HG03175 (cell line): ENCODE results near the gene DCUN1D2.
"Not testable (repeated sequence)": the region's sequence is repeated elsewhere in the genome, so short reads cannot be mapped to it uniquely, and the experiment has no call there.

Source experiments
- ATAC-seq: cut with Tn5 transposase; IDR thresholded peaks from one replicate; pipeline ENCODE4 v1.9.1; 2021; ENCODE audit warnings: mild to moderate bottlenecking, moderate library complexity; ENCODE audit not compliant: unreplicated experiment

DCUN1D2 gene

DNA sequence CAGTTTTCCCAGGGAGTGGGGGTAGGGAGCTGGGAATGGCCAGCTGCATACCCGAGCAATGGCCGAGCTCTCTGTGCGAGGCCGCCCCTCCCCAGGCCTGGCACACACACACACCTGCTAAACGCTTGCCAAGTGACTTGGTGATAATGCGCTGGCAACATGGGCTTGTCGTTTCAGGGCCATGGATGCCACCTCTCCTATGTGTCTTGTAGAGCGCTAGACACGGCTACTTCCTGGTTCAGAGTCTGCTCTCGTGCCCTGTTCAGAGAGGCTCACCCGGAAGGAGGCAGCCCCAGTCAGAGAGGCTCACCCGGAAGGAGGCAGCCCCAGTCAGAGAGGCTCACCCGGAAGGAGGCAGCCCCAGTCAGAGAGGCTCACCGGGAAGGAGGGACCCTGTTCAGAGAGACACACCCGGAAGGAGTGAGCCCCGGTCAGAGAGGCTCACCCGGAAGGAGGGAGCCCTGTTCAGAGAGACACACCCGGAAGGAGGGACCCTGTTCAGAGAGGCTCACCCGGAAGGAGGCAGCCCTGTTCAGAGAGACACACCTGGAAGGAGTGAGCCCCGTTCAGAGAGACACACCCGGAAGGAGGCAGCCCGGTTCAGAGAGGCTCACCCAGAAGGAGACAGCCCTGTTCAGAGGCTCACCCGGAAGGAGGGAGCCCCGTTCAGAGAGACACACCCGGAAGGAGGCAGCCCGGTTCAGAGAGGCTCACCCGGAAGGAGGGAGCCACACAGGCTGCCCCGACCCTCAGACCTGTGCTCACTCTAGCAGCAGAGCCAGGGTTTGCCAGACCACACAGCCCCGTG is 41.4 kb downstream of the DCUN1D2 start:
- ATAC-seq = no peak

DNA sequence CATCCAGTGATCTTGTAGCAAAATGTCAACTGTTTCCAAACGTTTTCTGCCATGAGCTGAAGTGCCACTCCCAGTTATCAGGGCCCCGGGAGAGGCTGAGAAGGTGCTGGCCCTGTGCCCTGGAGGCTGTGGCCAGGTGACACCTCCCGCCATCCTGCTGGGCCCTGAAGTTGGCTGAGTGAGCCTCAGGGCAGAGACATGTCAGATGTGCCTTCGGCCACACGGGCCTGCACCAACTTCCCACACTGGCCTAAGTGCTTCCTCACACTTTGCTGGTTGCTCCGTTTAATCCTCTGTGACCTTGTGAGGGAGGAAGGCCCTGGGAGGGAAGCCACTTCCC is 42.0 kb downstream of the DCUN1D2 start:
- no peak for ATAC-seq

DNA sequence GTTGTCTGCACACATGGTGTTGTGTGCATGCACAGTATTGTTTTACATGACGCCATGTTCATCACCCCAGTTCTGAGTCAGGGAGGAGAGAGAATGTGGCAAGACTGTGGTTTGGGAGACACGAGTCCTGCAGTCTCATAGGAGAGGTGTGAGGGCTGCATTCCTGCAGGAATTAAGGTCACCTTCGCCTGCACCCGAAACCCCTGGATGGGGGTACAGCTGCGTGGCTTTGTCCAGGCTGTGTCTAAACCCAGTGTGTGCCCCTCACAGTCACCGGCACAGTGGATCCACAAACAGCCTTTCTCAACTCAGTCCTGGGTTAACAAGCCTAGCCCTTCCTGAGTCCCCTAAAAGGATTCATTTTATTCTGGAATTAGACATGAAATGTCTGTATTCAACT is 42.9 kb downstream of the DCUN1D2 start:
- ATAC-seq = no peak

DNA sequence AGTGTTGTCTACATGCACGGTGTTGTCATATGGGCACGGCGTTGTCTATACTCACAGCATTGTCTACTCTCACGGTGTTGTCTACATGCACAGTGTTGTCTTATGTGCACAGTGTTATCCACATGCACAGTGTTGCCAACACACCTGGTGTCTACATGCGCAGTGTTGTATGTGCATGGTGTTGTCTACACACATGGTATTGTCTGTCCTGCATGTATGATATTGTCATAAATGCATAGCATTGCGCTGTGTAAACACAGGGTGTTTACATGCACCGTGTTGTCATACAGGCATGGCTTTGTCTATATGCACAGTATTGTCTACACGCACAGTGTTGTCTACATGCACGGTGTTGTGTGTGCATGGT is 44.0 kb downstream of the DCUN1D2 start:
- ATAC-seq = no peak

DNA sequence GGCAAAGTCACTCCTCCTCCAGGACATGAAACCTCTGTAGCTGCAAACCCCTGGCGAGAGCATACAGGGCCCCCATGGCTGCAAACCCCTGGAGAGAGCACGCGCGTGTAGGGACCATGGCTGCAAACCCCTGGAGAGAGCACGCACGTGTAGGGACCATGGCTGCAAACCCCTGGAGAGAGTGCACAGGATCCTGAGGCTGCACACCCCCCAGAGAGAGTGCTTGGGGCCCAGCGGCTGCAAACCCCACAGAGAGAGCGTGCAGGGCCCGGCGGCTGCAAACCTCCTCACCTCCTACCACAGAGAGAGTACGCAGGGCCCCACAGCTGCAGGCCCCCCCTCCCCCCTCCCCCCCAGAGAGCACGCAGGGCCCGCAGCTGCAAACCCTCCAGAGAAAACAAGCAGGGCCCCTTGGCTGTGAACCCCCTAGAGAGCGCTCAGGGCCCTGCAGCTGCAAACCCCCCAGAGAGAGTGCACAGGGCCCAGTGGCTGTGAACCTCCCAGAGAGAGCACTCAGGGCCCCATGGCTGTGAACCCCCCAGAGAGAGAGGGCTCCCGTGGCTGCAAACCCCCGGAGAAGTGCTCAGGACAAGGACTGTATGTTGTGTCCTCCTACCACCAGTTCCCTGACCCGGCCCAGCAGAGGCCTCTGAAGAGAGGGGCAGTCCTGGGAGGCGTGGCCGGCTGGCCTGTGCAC is 44.6 kb downstream of the DCUN1D2 start:
- peak; percentile 49 for ATAC-seq

DNA sequence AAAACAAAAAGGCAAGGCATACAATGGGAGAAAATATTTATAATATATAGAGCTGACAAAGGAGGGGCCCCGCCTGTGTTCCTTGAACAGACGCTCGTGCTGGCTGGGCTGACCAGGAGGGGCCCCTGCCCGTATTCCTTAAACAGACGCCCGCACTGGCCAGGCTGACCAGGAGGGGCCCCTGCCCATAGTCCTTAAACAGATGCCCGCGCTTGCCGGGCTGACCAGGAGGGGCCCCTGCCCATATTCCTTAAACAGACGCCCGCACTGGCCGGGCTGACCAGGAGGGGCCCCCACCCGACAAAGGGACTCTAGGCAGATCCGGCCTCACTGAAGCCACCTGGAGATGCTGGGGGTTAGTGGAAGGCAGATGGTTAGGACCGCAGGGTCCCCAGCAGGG is 46.5 kb downstream of the DCUN1D2 start:
- ATAC-seq = no peak

DNA sequence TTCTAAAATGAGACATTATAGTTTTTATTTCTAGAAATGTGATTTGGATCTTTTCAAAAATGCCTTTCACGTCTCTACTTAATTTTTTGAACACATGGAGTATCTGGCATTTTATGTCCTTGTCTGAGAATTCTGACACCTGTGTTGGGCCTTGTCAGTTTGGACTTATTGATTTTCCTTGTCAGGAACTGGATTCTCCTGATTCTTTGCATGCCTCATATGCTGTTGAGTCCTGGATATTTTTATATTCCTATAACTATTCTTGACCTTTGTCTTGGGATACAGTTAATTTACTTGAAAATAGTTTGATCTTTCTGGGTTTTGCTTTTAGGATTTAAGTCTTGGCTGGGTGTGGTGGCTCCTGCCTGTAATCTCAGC is 47.5 kb downstream of the DCUN1D2 start:
- no peak for ATAC-seq

DNA sequence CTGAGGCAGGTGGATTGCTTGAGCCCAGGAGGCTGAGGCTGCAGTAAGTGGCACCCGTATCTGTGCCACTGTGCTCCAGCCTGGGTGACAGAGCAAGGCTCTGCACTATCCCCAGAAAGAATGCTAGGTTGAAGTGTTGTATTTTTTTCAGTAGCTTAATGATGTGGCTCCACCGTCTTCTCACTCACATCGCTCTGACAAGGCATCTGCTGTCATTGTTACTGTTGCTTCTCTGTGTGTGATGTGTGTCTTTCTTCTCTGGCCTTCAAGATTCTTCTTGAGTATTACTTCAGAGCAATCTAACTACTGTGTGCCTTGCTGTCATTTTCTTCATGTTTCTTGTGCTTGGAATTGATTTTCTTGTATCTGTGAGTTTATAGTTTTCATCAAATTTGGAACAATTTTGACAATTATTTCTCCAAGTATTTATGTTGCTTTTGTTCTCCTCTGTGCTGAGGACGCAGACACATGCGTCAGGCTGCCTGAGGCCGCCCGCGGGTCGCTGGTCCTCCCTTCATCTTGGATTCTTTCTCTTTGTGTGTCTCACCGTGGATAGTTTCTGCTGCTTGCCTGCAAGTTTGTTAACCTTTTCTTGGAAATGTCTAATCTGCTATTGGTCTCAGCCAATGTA is 48.0 kb downstream of the DCUN1D2 start:
- ATAC-seq = no peak

DNA sequence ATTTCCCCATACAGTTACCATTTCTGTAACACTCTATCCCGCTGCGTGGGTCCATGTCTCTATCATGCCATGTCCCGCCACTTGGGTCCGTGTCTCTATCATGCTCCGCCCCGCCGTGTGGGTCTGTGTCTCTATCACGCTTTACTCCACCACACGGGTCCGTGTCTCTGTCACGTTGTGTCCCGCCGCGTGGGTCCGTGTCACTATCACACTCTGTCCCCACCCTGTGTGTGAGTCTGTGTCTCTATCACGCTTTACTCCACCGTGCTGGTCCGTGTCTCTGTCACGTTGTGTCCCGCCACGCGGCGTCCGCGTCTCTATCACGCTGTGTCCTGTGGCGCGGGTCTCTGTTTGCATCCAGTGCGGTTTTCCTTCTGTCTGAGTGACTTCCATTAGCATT is 48.9 kb downstream of the DCUN1D2 start:
- no peak for ATAC-seq

DNA sequence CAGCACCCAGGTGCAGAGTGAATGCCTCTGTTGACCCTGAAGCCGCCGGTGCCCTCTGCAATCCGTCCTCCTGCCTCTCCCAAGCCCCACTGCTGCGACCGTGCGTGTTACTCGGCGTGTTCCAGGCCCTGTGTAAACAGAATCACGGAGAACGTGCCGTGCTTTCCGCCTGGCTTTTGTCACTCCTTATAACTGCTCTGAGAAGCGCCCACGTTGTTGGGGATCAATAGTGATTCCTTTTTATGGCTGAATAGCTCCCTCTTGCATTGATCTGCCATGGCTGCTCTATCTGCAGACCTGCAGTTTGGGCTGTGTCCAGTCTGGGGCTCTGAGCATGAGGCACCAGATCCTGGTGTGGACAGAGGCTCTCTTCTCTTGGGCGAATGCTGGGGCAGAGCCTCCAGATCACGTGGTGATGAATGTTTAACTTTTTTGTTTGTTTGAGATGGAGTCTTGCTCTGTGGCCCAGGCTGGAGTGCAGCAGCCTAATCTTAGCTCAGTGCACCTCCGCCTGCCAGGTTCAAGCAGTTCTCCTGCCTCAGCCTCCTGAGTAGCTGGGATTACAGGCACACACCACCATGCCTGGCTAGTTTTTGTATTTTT is 53.0 kb downstream of the DCUN1D2 start:
- ATAC-seq = no peak

DNA sequence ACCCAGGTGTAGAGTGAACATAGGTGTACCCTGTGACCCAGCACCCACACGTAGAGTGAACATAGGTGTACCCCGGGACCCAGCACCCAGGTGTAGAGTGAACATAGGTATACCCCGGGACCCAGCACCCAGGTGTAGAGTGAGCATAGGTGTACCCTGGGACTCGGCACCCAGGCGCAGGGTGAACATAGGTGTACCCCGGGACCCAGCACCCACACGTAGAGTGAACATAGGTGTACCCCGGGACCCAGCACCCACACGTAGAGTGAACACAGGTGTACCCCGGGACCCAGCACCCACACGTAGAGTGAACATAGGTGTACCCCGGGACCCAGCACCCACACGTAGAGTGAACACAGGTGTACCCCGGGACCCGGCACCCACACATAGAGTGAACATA is 53.6 kb downstream of the DCUN1D2 start:
- ATAC-seq = not testable (repeated sequence)

DNA sequence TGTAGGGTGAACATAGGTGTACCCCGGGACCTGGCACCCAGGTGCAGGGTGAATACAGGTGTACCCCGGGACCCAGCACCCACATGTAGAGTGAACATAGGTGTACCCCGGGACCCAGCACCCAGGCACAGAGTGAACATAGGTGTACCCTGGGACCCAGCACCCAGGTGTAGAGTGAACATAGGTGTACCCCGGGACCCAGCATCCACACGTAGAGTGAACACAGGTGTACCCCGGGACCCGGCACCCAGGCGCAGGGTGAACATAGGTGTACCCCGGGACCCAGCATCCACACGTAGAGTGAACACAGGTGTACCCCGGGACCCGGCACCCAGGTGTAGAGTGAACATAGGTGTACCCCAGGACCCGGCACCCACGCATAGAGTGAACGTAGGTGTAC is 54.6 kb downstream of the DCUN1D2 start:
- ATAC-seq = not testable (repeated sequence)

DNA sequence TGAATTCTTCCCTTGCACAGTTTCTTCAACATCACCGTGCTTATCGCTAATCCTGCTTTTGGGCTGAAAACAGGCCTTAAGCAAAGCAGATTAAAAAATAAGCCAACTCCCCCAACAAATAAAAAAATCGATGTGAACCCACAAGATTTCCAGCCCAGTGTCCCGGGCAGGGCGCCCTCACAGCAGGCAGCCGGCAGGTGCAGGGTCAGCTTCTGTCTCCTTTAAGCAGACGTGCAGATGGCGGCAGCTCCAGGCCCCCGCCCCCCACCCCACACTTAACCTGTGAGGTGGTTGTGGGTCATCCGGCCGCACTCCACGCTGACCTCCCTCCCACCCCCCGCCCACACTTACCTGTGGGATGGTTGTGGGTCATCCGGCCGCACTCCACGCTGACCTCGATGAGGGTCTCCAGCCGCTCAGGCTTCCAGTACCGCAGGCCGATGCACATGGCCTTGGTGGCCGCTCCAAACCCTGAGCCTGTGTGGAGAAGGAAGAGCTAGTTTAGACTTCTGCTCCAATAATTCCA is 57.1 kb downstream of the DCUN1D2 start:
- ATAC-seq = no peak

DNA sequence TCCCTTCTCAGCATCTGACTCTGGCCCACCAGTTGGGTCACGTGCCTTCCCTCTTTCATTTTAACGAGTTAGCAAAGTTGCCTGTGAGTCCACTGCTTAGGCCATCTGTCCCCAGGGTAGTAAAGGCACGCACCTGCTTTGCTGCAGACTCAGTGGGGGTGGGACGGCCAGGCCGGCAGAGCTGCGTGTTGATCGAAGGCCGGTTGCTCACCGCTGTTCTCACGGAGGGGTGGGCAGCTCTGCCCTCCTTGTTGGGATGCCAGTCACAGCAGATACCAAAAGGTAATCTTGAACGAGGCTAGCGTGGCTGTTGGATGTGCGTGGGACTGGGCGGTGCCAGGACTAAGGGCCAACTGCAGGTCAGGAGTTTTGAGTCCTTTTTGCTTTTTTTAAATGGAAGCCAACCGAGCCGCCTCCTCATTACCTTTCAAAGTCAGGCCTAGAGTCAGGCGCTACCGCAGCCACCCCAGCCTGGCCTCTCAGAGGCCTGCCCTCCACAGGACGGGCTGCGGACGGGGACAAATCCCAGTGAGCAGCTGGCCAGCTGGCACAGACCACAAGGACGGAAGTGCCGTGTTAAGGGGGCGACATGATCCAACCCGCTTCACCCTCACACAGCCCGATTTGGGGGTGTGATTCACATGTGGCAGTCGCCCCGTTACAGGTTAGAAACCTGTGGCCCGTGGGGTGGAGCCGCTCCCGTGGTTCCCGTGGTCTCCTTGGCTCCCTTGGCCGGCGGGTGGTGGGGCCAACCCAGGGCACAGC is 57.8 kb downstream of the DCUN1D2 start:
- no peak for ATAC-seq

DNA sequence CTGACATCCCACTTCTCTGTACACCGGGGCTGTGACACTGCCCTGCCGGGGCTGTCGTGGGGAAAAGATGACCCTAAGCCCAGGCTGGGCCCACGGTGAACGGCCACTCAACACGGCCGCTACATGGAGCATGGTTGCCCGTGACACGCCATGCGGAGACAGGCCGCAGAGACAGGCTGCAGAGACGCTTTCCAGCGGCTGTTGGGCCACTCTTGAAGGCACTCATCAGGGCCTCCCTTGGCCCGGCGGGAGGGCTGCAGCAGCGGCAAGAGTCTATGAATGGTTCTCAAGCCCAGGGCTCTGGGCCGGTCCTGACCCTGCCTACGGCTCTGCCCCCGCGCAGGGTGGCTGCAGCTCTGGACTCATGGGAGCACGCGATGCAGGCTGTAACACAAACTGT is 59.3 kb downstream of the DCUN1D2 start:
- ATAC-seq = no peak

DNA sequence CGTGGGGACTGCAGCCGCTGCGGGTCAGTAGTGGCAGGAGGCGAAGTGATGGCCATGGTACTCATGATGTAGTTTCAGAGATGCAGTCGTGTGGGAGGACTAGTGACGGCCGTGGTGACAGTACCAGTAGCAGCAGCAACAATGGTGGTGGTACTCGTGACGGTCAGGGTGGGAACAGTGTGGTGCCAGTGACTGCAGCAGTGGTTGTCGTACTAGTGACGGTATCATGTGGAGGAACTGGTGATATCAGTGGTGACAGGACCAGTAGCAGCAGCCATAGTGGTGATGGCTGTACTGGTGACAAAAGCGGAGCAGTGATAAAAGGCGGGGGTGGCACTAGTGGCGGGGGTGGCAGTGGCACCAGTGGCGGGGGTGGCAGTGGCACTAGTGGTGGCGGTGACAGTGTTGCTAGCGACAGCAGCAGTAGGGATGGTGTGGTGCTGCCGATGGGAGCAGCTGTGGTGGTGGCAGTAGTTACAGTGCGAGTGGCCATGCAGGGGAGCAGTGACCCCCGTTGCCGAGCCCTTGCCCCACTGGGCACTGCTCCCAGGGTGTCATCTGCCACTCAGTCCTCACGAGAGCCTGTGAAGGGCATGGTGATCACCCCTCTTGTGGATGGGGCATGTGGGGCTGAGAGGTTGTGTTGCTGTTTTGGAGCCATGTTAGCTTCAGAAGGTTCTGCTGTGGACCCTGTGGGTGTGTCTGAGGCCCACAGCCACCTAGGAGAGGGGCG is 60.0 kb downstream of the DCUN1D2 start:
- ATAC-seq = no peak

DNA sequence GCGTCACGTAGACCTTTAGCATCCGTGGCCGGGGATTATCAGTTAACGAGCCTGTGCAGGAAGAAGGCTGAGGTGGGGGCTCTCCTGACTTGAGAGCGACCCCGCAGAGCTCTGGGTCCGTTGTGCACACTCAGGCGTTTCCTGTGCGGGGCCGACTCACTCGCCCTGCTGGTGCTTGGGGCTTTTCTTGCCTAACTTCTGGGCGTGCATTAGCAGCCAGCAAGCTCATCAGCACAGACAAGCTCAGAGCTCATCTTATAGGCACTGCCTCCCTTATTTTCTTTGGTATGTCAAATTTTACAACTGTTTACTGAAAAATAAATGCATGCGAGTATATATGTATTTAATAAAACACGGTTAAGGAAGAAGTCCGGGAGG is 60.9 kb downstream of the DCUN1D2 start:
- no peak for ATAC-seq

DNA sequence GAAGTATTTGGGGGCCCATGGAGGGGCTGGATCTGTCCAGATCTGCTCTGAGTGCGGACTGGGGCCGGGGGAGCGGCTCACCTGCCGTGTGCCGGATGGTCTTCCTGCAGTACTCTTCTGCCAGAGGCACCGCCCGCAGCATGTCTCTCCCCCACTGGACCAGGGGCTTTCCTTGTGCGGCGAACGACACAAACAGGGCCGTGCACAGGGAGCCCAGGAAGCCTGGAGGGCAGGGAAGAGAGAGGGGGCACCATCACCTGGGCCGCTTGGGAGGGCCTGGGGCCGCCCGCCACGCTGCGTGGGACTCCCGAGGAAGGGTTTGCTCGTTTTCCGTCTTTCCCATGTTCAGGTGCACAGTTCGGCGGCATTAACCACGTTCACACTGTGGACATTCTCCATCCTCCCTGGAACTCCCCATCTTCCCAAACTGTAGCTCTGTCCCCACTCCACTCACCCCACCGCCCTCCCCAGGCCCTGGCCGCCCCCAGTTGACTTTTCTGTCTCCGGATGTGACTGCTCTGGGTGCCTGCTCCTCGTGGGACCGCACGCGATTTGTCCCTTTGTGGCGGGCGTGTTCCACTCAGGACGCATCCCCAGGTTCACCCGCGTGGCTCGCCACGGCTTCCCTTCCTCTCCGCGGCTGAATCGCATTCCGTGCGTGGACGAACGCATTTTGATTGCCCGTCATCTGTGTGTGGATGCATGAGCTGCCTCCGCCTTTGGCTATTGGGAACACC is 61.5 kb downstream of the DCUN1D2 start:
- no peak for ATAC-seq

DNA sequence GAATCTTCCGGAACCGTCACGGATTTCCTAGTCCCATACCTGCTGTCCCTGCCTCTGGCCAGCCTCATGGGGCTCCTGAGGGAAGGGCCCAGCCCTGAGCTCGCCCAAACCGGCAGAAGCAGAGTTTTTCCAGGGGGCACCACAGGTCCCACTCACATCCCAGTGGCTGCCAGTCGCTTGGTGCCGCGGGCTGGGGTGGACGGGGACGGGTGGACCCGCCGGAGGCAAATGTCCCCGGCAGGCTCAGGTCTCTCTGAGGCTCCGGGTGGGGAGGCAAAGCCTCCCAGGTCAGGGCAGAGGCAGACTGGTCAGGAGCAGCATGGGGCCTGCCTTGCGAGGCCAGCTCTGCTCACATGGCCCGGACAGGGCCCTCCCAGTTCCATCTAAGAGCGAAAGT is 62.0 kb downstream of the DCUN1D2 start:
- ATAC-seq = no peak
